H9 (cell line): ENCODE data around the gene EFEMP1. TPM values are rescaled to one million over a fixed set of nuclear protein-coding genes. Genes with fewer than 3 reads are reported as not detected.

Experiments used
- DNase-seq: peaks from one replicate; pipeline ENCODE4 v3.0.0-alpha.2; 2017
- H2AFZ ChIP-seq: one replicate; pipeline ENCODE4 v1.6.1; 2013; ENCODE audit warnings: mild to moderate bottlenecking, low read length, control low read depth, moderate library complexity
- H2AK5ac ChIP-seq: 2 replicates; pipeline ENCODE4 v1.6.1; 2013; ENCODE audit warnings: low read length, control low read depth, mixed read lengths; ENCODE audit not compliant: insufficient read length
- H2BK120ac ChIP-seq: one replicate; pipeline ENCODE4 v1.6.1; 2013; ENCODE audit warnings: low read depth, mild to moderate bottlenecking, low read length, control low read depth, inconsistent platforms; ENCODE audit not compliant: poor library complexity, severe bottlenecking
- H2BK12ac ChIP-seq: 2 replicates; pipeline ENCODE4 v1.6.1; 2013; ENCODE audit warnings: low read length, control low read depth, mixed read lengths, low read depth; ENCODE audit not compliant: insufficient read length
- H2BK15ac ChIP-seq: 2 replicates; pipeline ENCODE4 v1.6.1; 2013; ENCODE audit warnings: low read depth, low read length, control low read depth
- H2BK20ac ChIP-seq: one replicate; pipeline ENCODE4 v1.6.1; 2013; ENCODE audit warnings: low read depth, mild to moderate bottlenecking, low read length, control low read depth, inconsistent platforms; ENCODE audit not compliant: poor library complexity, severe bottlenecking
- H2BK5ac ChIP-seq: 2 replicates; pipeline ENCODE4 v1.6.1; 2013; ENCODE audit warnings: low read length, control low read depth, mixed read lengths; ENCODE audit not compliant: insufficient read length
- H3K14ac ChIP-seq: 2 replicates; pipeline ENCODE4 v1.6.1; 2013; ENCODE audit warnings: low read length, control low read depth; ENCODE audit not compliant: insufficient read depth
- H3K18ac ChIP-seq: 2 replicates; pipeline ENCODE4 v1.6.1; 2013; ENCODE audit warnings: low read depth, mild to moderate bottlenecking, mixed read lengths, low read length, control low read depth; ENCODE audit not compliant: insufficient read length
- H3K23ac ChIP-seq: 2 replicates; pipeline ENCODE4 v1.6.1; 2013; ENCODE audit warnings: low read length, control low read depth, mixed read lengths, low read depth; ENCODE audit not compliant: insufficient read length
- H3K23me2 ChIP-seq: 2 replicates; pipeline ENCODE4 v1.6.1; 2013; ENCODE audit warnings: low read depth, mild to moderate bottlenecking, mixed read lengths, low read length, control low read depth; ENCODE audit not compliant: insufficient read length, poor library complexity, severe bottlenecking
- H3K27ac ChIP-seq: 2 replicates; pipeline ENCODE4 v1.5.1; 2013; ENCODE audit warnings: low read length, control low read depth, mixed read lengths, low read depth; ENCODE audit not compliant: insufficient read length
- H3K27me3 ChIP-seq: 2 replicates; pipeline ENCODE4 v1.6.1; 2013; ENCODE audit warnings: low read length, control low read depth, inconsistent platforms; ENCODE audit not compliant: insufficient read depth
- H3K4ac ChIP-seq: 2 replicates; pipeline ENCODE4 v1.6.1; 2013; ENCODE audit warnings: low read depth, mild to moderate bottlenecking, control low read depth, inconsistent platforms, low read length, moderate library complexity
- H3K4me1 ChIP-seq: 2 replicates; pipeline ENCODE4 v1.6.1; 2013; ENCODE audit warnings: low read length, control low read depth, inconsistent platforms; ENCODE audit not compliant: insufficient read depth
- H3K4me2 ChIP-seq: 2 replicates; pipeline ENCODE4 v1.6.1; 2013; ENCODE audit warnings: low read length, control low read depth, mixed read lengths; ENCODE audit not compliant: insufficient read length, insufficient read depth
- H3K56ac ChIP-seq: 2 replicates; pipeline ENCODE4 v1.6.1; 2013; ENCODE audit warnings: low read depth, mild to moderate bottlenecking, mixed read lengths, low read length, control low read depth; ENCODE audit not compliant: insufficient read length
- H3K79me1 ChIP-seq: 2 replicates; pipeline ENCODE4 v1.6.1; 2013; ENCODE audit warnings: low read depth, mild to moderate bottlenecking, moderate library complexity, low read length, control low read depth, inconsistent platforms; ENCODE audit not compliant: insufficient read depth, poor library complexity, severe bottlenecking
- H3K79me2 ChIP-seq: 2 replicates; pipeline ENCODE4 v1.6.1; 2013; ENCODE audit warnings: low read length, control low read depth, inconsistent platforms; ENCODE audit not compliant: insufficient read depth
- H3K9ac ChIP-seq: 2 replicates; pipeline ENCODE4 v1.6.1; 2013; ENCODE audit warnings: low read length, control low read depth, mixed read lengths; ENCODE audit not compliant: insufficient read length; ENCODE audit errors: extremely low read depth
- H3K9me3 ChIP-seq: one replicate; pipeline ENCODE4 v1.6.1; 2013; ENCODE audit warnings: low read depth, low read length, inconsistent platforms; ENCODE audit not compliant: control insufficient read depth
- H3T11ph ChIP-seq: one replicate; pipeline ENCODE4 v1.6.1; 2013; ENCODE audit warnings: mild to moderate bottlenecking, low read length, control low read depth, inconsistent platforms
- H4K20me1 ChIP-seq: one replicate; pipeline ENCODE4 v1.6.1; 2013; ENCODE audit not compliant: control insufficient read depth, insufficient read length, insufficient read depth
- H4K5ac ChIP-seq: 2 replicates; pipeline ENCODE4 v1.6.1; 2013; ENCODE audit warnings: low read depth, mild to moderate bottlenecking, mixed read lengths, low read length, control low read depth; ENCODE audit not compliant: insufficient read length
- H4K8ac ChIP-seq: replicated peaks from 2 replicates; pipeline ENCODE4 v1.6.1; 2013; ENCODE audit warnings: low read length, control low read depth, mixed read lengths, low read depth; ENCODE audit not compliant: insufficient read length
- H4K91ac ChIP-seq: 2 replicates; pipeline ENCODE4 v1.6.1; 2013; ENCODE audit warnings: low read depth, mild to moderate bottlenecking, moderate library complexity, mixed read lengths, low read length, control low read depth; ENCODE audit not compliant: insufficient read length
- H3K27ac Mint-ChIP-seq, 3 experiments: 2 replicates in 2 of 3; 3 replicates in 1 of 3; pipeline ENCODE4 v1.8.0; 2020 to 2021; ENCODE audit warnings: mixed read lengths in 3 of 3, mild to moderate bottlenecking in 1 of 3, moderate library complexity in 1 of 3
- H3K27me3 Mint-ChIP-seq: 2 replicates; pipeline ENCODE4 v1.8.0; 2021; ENCODE audit warnings: low read depth, mild to moderate bottlenecking, moderate library complexity, mixed read lengths
- H3K36me3 Mint-ChIP-seq, 3 experiments: 2 replicates in 2 of 3; 3 replicates in 1 of 3; pipeline ENCODE4 v1.8.0; 2020 to 2021; ENCODE audit warnings: low read depth in 3 of 3, mixed read lengths in 3 of 3; ENCODE audit not compliant: insufficient read depth in 1 of 3
- H3K4me1 Mint-ChIP-seq, 2 experiments: 2 replicates each; pipeline ENCODE4 v1.8.0; 2020; ENCODE audit warnings: mixed read lengths in 2 of 2
- H3K4me3 Mint-ChIP-seq, 2 experiments: 2 replicates in 1 of 2; 3 replicates in 1 of 2; pipeline ENCODE4 v1.8.0; 2020 to 2021; ENCODE audit warnings: mild to moderate bottlenecking in 2 of 2, mixed read lengths in 2 of 2, moderate library complexity in 1 of 2
- H3K9me3 Mint-ChIP-seq, 2 experiments: 2 replicates in 1 of 2; 3 replicates in 1 of 2; pipeline ENCODE4 v1.8.0; 2020; ENCODE audit warnings: mild to moderate bottlenecking in 2 of 2, mixed read lengths in 2 of 2, moderate library complexity in 1 of 2
- CTCF ChIP-seq: fragments of 200-600 bp; sonication (generic); conservative IDR thresholded peaks from 3 replicates; pipeline ENCODE4 v1.8.0; 2021; ENCODE audit warnings: antibody characterized with exemption, mild to moderate bottlenecking
- WGBS: extraction: QIAGEN DNeasy Blood & Tissue Kit; methylation state at CpG from one replicate; pipeline ENCODE4 v1.1.7; 2013; ENCODE audit warnings: missing lambda C conversion rate, low lambda C conversion rate, mixed read lengths; ENCODE audit not compliant: insufficient read length; ENCODE audit errors: extremely low coverage; 5-methylcytosine and 5-hydroxymethylcytosine counted together
- total RNA-seq: library from RNA; stranded (reverse); gene quantifications from 2 replicates; pipeline ENCODE4 v1.2.1, GENCODE V29; 2021

Gene EFEMP1
- total RNA-seq, 1 experiment from 2014 or later = 3.5 TPM

- no peak overlapping the region for H2BK5ac ChIP-seq
- no peak for TF ChIP-seq CTCF
- H3K9me3 ChIP-seq = no peaks in the 10 kb centered on the region
- no peak for DNase-seq
- H3K9me3 Mint-ChIP-seq = no peaks in the 10 kb centered on the region
- H3K27me3 Mint-ChIP-seq = no peaks in the 10 kb centered on the region
- no peaks in the 10 kb centered on the region for H3K79me1 ChIP-seq
- H3K27me3 ChIP-seq = no peaks in the 10 kb centered on the region
- no peak overlapping the region for H3K23ac ChIP-seq
- no peak overlapping the region for H2BK20ac ChIP-seq
- no peak overlapping the region for H3T11ph ChIP-seq
- no peak overlapping the region for H2AK5ac ChIP-seq
- no peaks in the 10 kb centered on the region for H3K36me3 Mint-ChIP-seq
- no peak overlapping the region for H3K4ac ChIP-seq
- H3K4me1 ChIP-seq = no peaks in the 10 kb centered on the region
- H3K4me1 Mint-ChIP-seq = no peaks in the 10 kb centered on the region
- no peak overlapping the region for H3K9ac ChIP-seq
- no peak overlapping the region; a peak in 1 of 7 replicates for H3K27ac Mint-ChIP-seq
- H3K4me3 Mint-ChIP-seq = no peak overlapping the region
- no peak overlapping the region for H3K18ac ChIP-seq
- no peak overlapping the region for H2BK15ac ChIP-seq
- no peak overlapping the region for H4K91ac ChIP-seq
- no peak overlapping the region for H4K8ac ChIP-seq
- no CpG with 5 or more reads among the region's 2 CpGs for WGBS
- no peak overlapping the region for H3K27ac ChIP-seq
- no peak overlapping the region for H2BK12ac ChIP-seq
- H3K79me2 ChIP-seq = no peaks in the 10 kb centered on the region
- no peaks in the 10 kb centered on the region for H3K23me2 ChIP-seq
- no peaks in the 10 kb centered on the region for H4K20me1 ChIP-seq
- H3K56ac ChIP-seq = no peak overlapping the region
- H2AFZ ChIP-seq = no peak overlapping the region
- H2BK120ac ChIP-seq = no peak overlapping the region
- no peak overlapping the region for H4K5ac ChIP-seq
- H3K14ac ChIP-seq = no peak overlapping the region
- no peak overlapping the region for H3K4me2 ChIP-seq
These were observed 49.2 kb downstream of the EFEMP1 start for GRCh38 chr2:55874338-55874737.
